Endothelial cell of umbilical vein (primary cell): ENCODE results near the gene COX8A. TPM values are rescaled to one million over a fixed set of nuclear protein-coding genes. Genes with fewer than 3 reads are reported as not detected.

Experiments
- BruUV-seq: library from RNA; stranded (reverse); fragments of 400-500 nt; replicated peaks from 2 replicates; lab custom pipeline; 2021; lab: Mats Ljungman, UMichigan
- CTCF ChIA-PET: fragments of 300-600, 350-600 bp; sonication (Branson Sonifier 250); formaldehyde crosslinking; loops from one replicate; lab custom pipeline; 2021; ENCODE audit warnings: antibody characterized with exemption, inconsistent platforms; lab: Charles Lee
- POLR2A ChIA-PET: fragments of 300-600, 350-600 bp; sonication (Branson Sonifier 250); formaldehyde crosslinking; loops from one replicate; lab custom pipeline; 2021; ENCODE audit warnings: antibody characterized with exemption, inconsistent platforms; lab: Charles Lee
- DNase-seq: peaks from one replicate; pipeline ENCODE4 v3.0.0-alpha.2; 2011; ENCODE audit warnings: low read depth, low spot score
- FAIRE-seq: peaks from 2 replicates; lab custom pipeline; 2011; peaks lifted over from hg19 to GRCh38; lab: Jason Lieb, UNC
- H2AFZ ChIP-seq: 2 replicates; pipeline ENCODE4 v1.6.0; 2012; ENCODE audit warnings: low read depth, low read length, control low read depth, inconsistent platforms
- H3K27ac ChIP-seq: 2 replicates; pipeline ENCODE4 v1.5.1; 2011; ENCODE audit warnings: low read depth, mild to moderate bottlenecking, control low read depth, low read length, moderate library complexity; ENCODE audit not compliant: insufficient read depth
- H3K27me3 ChIP-seq, 2 experiments: 2 replicates each; pipeline versions ENCODE4 v1.6.0 to v1.6.1; 2011; ENCODE audit warnings: low read length in 2 of 2, mixed read lengths in 1 of 2; ENCODE audit not compliant: control insufficient read depth in 2 of 2, insufficient read depth in 2 of 2
- H3K36me3 ChIP-seq, 2 experiments: 2 replicates in 1 of 2; 3 replicates in 1 of 2; pipeline ENCODE4 v1.5.1; 2011; ENCODE audit warnings: low read length in 2 of 2, mild to moderate bottlenecking in 1 of 2, moderate library complexity in 1 of 2; ENCODE audit not compliant: control insufficient read depth in 2 of 2, insufficient read depth in 2 of 2; ENCODE audit errors: extremely low read depth in 1 of 2
- H3K4me1 ChIP-seq: 3 replicates; pipeline ENCODE4 v1.5.1; 2011; ENCODE audit warnings: mild to moderate bottlenecking, low read length; ENCODE audit not compliant: control insufficient read depth, insufficient read depth; ENCODE audit errors: extremely low read depth
- H3K4me2 ChIP-seq: 2 replicates; pipeline ENCODE4 v1.6.1; 2011; ENCODE audit warnings: low read length, control low read depth, mixed read lengths; ENCODE audit not compliant: insufficient read depth
- H3K4me3 ChIP-seq, 3 experiments: fragments of 200-600 bp in 1 of 3; sonication (generic), shearing (Covaris generic) in 1 of 3; replicated peaks in 1 of 3; 2 replicates each; pipeline ENCODE4 v1.5.1; 2011 to 2016; ENCODE audit warnings: control low read depth in 3 of 3, low read length in 3 of 3, mild to moderate bottlenecking in 2 of 3, inconsistent platforms in 1 of 3, low read depth in 1 of 3, moderate library complexity in 1 of 3; ENCODE audit not compliant: insufficient read depth in 1 of 3
- H3K79me2 ChIP-seq: 2 replicates; pipeline ENCODE4 v1.6.0; 2012; ENCODE audit warnings: low read length, inconsistent platforms; ENCODE audit not compliant: control insufficient read depth, insufficient read depth
- H3K9ac ChIP-seq: replicated peaks from 2 replicates; pipeline ENCODE3; 2011; ENCODE audit warnings: low read length, control low read depth; ENCODE audit not compliant: insufficient read depth; ENCODE audit errors: extremely low read depth
- H3K9me1 ChIP-seq: replicated peaks from 3 replicates; pipeline ENCODE4 v1.6.0; 2011; ENCODE audit warnings: mild to moderate bottlenecking, low read length; ENCODE audit not compliant: control insufficient read depth, insufficient read depth; ENCODE audit errors: extremely low read depth
- H3K9me3 ChIP-seq: replicated peaks from 2 replicates; pipeline ENCODE4 v1.5.1; 2012; ENCODE audit warnings: low read length, inconsistent platforms; ENCODE audit not compliant: control insufficient read depth, insufficient read depth
- H4K20me1 ChIP-seq: replicated peaks from 2 replicates; pipeline ENCODE3; 2011; ENCODE audit warnings: mild to moderate bottlenecking, low read length; ENCODE audit not compliant: control insufficient read depth, insufficient read depth; ENCODE audit errors: extremely low read depth
- CTCF ChIP-seq, 2 donors: IDR thresholded peaks; 1 replicate in 1 of 2; 2 replicates in 1 of 2; pipeline ENCODE4 v1.5.1; 2011; ENCODE audit warnings: low read length in 2 of 2, mild to moderate bottlenecking in 2 of 2, moderate library complexity in 2 of 2, control low read depth in 1 of 2, inconsistent platforms in 1 of 2, low read depth in 1 of 2; ENCODE audit not compliant: insufficient read depth in 1 of 2; ENCODE audit errors: extremely low read depth in 1 of 2
- EZH2 ChIP-seq: IDR thresholded peaks from 2 replicates; pipeline ENCODE4 v1.6.1; 2012; ENCODE audit warnings: borderline replicate concordance, low read depth, mild to moderate bottlenecking, moderate library complexity, low read length, inconsistent platforms; ENCODE audit not compliant: severe bottlenecking
- FOS ChIP-seq: IDR thresholded peaks from 2 replicates; pipeline ENCODE4 v1.6.1; 2011; ENCODE audit warnings: mild to moderate bottlenecking, low read length, moderate library complexity, borderline replicate concordance; ENCODE audit not compliant: insufficient read depth
- GATA2 ChIP-seq: IDR thresholded peaks from 2 replicates; pipeline ENCODE4 v1.7.0; 2011; ENCODE audit warnings: low read depth, mild to moderate bottlenecking, moderate library complexity, mixed read lengths, low read length; ENCODE audit not compliant: insufficient read length, insufficient read depth
- JUN ChIP-seq: IDR thresholded peaks from 2 replicates; pipeline ENCODE4 v1.6.1; 2011; ENCODE audit warnings: borderline replicate concordance, low read depth; ENCODE audit not compliant: insufficient read length, insufficient read depth
- MYC ChIP-seq: IDR thresholded peaks from one replicate; pipeline ENCODE4 v1.6.1; 2011; ENCODE audit warnings: mild to moderate bottlenecking, low read depth, low read length
- POLR2A ChIP-seq: IDR thresholded peaks from 2 replicates; pipeline ENCODE4 v1.6.1; 2012; ENCODE audit warnings: low read depth, mild to moderate bottlenecking, control low read depth, low read length
- POLR2AphosphoS5 ChIP-seq: IDR thresholded peaks from 2 replicates; pipeline ENCODE4 v1.6.1; 2012; ENCODE audit warnings: low read depth, mild to moderate bottlenecking, control low read depth, low read length, moderate library complexity; ENCODE audit not compliant: insufficient read depth
- dilution Hi-C: fragments of 300-500 bp; cut with MboI; formaldehyde crosslinking; loops from one replicate; pipeline ENCODE4 v1.15.0; 2019; ENCODE audit warnings: low sequenced_read_pairs; ENCODE audit not compliant: extremely low pct_ligation_motif_present
- intact Hi-C: fragments of 100-400 bp; cut with micrococcal nuclease; formaldehyde crosslinking; loops from one replicate; pipeline ENCODE4 v1.10.0; 2022
- polyA plus RNA-seq, 4 experiments: library from polyadenylated mRNA; depleted of rRNA in 3 of 4; stranded (reverse) in 3 of 4; unstranded in 1 of 4; fragments of >200 nt; gene quantifications; 2 replicates each; pipeline versions ENCODE4 v1.2.1 to v1.2.3, GENCODE V29; 2011 to 2012; ENCODE audit warnings: missing spikeins in 1 of 4
- total RNA-seq: library from RNA; stranded (reverse); gene quantifications from 2 replicates; pipeline ENCODE4 v1.2.3, GENCODE V29; 2021
- TF ChIP-seq, protein P1 (sequence below): IDR thresholded peaks from 2 replicates; pipeline ENCODE4 v1.6.1; 2011; ENCODE audit not compliant: insufficient read depth, insufficient read length

Gene COX8A
- total and polyA plus RNA-seq, 2 donors (not counting 3 experiments of a cell fraction or from before 2014, with no cell fraction given) = 339 to 930 TPM

DNA sequence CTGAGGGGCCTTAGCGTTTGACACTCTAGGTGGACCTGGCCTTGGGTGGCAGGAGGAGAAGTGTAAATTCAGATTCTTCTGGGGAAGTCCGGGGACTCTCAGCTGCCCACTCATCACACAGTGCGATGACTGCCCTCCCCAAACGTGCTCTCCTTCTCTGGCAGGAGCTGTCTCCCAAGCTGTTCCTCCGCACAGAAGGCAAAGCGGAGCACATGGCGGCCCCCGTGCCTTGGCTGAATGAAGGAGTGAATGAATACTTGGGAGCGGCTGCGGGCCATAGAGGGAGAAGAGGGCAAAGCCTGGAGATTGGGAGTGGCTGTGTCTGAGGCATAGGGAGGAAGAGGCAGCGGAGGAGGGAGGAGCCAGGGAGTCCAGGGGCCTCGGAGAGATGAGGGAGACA lies 42.5 kb upstream of the COX8A start:
- Histone ChIP-seq H3K79me2 (no peaks in the 10 kb centered on the region), H3K27ac (no peak overlapping the region), H4K20me1 (no peaks in the 10 kb centered on the region), H3K4me3 (no peak overlapping the region), H3K4me2 (no peak overlapping the region), H2AFZ (no peak overlapping the region), H3K9ac (no peak overlapping the region), H3K9me1 (no peaks in the 10 kb centered on the region), H3K27me3 (peaks cover 4% of the 10 kb centered on the region in 2 experiments), H3K36me3 (no peaks in the 10 kb centered on the region), H3K4me1 (no peaks in the 10 kb centered on the region), H3K9me3 (no peaks in the 10 kb centered on the region)
- no peak for FAIRE-seq
- BruUV-seq = no TSS peak
- DNase-seq = no peak
- POLR2A ChIA-PET = no interaction called here
- dilution Hi-C loops = no loop called here
- CTCF ChIA-PET = interaction anchor here (1.1 to 3.1 kb wide), 2 partner anchors 11 to 96 kb away, joined by 3 to 11 read pairs; no protein-coding TSS in a partner anchor
- TF ChIP-seq EZH2 (no peak), POLR2AphosphoS5 (no peak), POLR2A (no peak), FOS (no peak), CTCF (IDR thresholded peaks at IDR 0.05; ENCODE audit: extremely low read depth in 1 of 2, insufficient read depth in 1 of 2, low read depth in 1 of 2, low read length in 2 of 2) (no peak), GATA2 (no peak), JUN (no peak), MYC (no peak)
- TF ChIP-seq, protein P1, sequence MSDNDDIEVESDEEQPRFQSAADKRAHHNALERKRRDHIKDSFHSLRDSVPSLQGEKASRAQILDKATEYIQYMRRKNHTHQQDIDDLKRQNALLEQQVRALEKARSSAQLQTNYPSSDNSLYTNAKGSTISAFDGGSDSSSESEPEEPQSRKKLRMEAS = no peak
- intact Hi-C loops = no loop called here
